ENCODE data around the gene FBXO3.

FBXO3 gene

GRCh38 chr11:33699515-33700062 is 74.7 kb downstream of the FBXO3 start:
- H3K36me3 ChIP-seq (ENCODE audit: control insufficient read depth, low read length): no peaks in the 10 kb centered on the region
- no peaks in the 10 kb centered on the region for H3K79me2 ChIP-seq (ENCODE audit: control insufficient read depth, low read length)
- peak overlapping the region; percentile 72 for H3K4me2 ChIP-seq (ENCODE audit: low read length)
- TF ChIP-seq CTCF (IDR thresholded peaks at IDR 0.05; ENCODE audit: low read depth, low read length, poor library complexity, severe bottlenecking): no peak
- no peak for TF ChIP-seq EZH2phosphoT487 (IDR thresholded peaks at IDR 0.05; ENCODE audit: borderline replicate concordance, low read length)
- H4K20me1 ChIP-seq (ENCODE audit: control insufficient read depth, insufficient read depth, low read depth, low read length): no peaks in the 10 kb centered on the region
- H3K9me3 ChIP-seq (ENCODE audit: control insufficient read depth, insufficient read depth, low read length): no peaks in the 10 kb centered on the region
- H3K4me3 ChIP-seq (ENCODE audit: low read length): peak overlapping the region; percentile 72; the same call in 1 of the 2 replicates
- no peak overlapping the region for H3K27ac ChIP-seq (ENCODE audit: low read depth, low read length)
- peaks cover 15% of the 10 kb centered on the region for H3K4me1 ChIP-seq (ENCODE audit: control insufficient read depth, low read length)
- no peaks in the 10 kb centered on the region for H3K9me2 ChIP-seq (replicated peaks; ENCODE audit: control insufficient read depth, low read length)
- peaks cover 46% of the 10 kb centered on the region for H3K27me3 ChIP-seq (ENCODE audit: control insufficient read depth, low read length)
- no peaks in the 10 kb centered on the region for H3F3A ChIP-seq (ENCODE audit: control insufficient read depth, insufficient read depth)

- Histone ChIP-seq H3K27me3 (ENCODE audit: control insufficient read depth, low read length) (peaks cover 46% of the 10 kb centered on the region), H3K79me2 (ENCODE audit: control insufficient read depth, low read length) (no peaks in the 10 kb centered on the region), H3K4me3 (ENCODE audit: low read length) (no peak overlapping the region), H4K20me1 (ENCODE audit: control insufficient read depth, insufficient read depth, low read depth, low read length) (no peaks in the 10 kb centered on the region), H3K9me2 (replicated peaks; ENCODE audit: control insufficient read depth, low read length) (no peaks in the 10 kb centered on the region), H3K4me1 (ENCODE audit: control insufficient read depth, low read length) (peaks cover 15% of the 10 kb centered on the region), H3K36me3 (ENCODE audit: control insufficient read depth, low read length) (no peaks in the 10 kb centered on the region), H3K27ac (ENCODE audit: low read depth, low read length) (no peak overlapping the region), H3F3A (ENCODE audit: control insufficient read depth, insufficient read depth) (no peaks in the 10 kb centered on the region), H3K4me2 (ENCODE audit: low read length) (no peak overlapping the region), H3K9me3 (ENCODE audit: control insufficient read depth, insufficient read depth, low read length) (no peaks in the 10 kb centered on the region)
- TF ChIP-seq EZH2phosphoT487 (IDR thresholded peaks at IDR 0.05; ENCODE audit: borderline replicate concordance, low read length): no peak
- no peak for TF ChIP-seq CTCF (IDR thresholded peaks at IDR 0.05; ENCODE audit: low read depth, low read length, poor library complexity, severe bottlenecking)
Observed at GRCh38 chr11:33698921-33699320, 75.4 kb downstream of the FBXO3 start.

- TF ChIP-seq EZH2phosphoT487 (IDR thresholded peaks at IDR 0.05; ENCODE audit: borderline replicate concordance, low read length) (no peak), CTCF (IDR thresholded peaks at IDR 0.05; ENCODE audit: low read depth, low read length, poor library complexity, severe bottlenecking) (no peak)
- no peaks in the 10 kb centered on the region for H4K20me1 ChIP-seq (ENCODE audit: control insufficient read depth, insufficient read depth, low read depth, low read length)
- H3K27ac ChIP-seq (ENCODE audit: low read depth, low read length): no peak overlapping the region
- H3K27me3 ChIP-seq (ENCODE audit: control insufficient read depth, low read length): peaks cover 46% of the 10 kb centered on the region
- H3F3A ChIP-seq (ENCODE audit: control insufficient read depth, insufficient read depth): no peaks in the 10 kb centered on the region
- no peaks in the 10 kb centered on the region for H3K9me2 ChIP-seq (replicated peaks; ENCODE audit: control insufficient read depth, low read length)
- no peak overlapping the region for H3K4me2 ChIP-seq (ENCODE audit: low read length)
- H3K9me3 ChIP-seq (ENCODE audit: control insufficient read depth, insufficient read depth, low read length): no peaks in the 10 kb centered on the region
- peaks cover 15% of the 10 kb centered on the region for H3K4me1 ChIP-seq (ENCODE audit: control insufficient read depth, low read length)
- H3K79me2 ChIP-seq (ENCODE audit: control insufficient read depth, low read length): no peaks in the 10 kb centered on the region
- H3K4me3 ChIP-seq (ENCODE audit: low read length): no peak overlapping the region
- no peaks in the 10 kb centered on the region for H3K36me3 ChIP-seq (ENCODE audit: control insufficient read depth, low read length)
Observed at GRCh38 chr11:33697997-33698396, 76.3 kb downstream of the FBXO3 start.
